GM19324 (cell line): ENCODE measurements around the gene EXOC7.
"Not testable (repeated sequence)": the region's sequence is repeated elsewhere in the genome, so short reads cannot be mapped to it uniquely, and the experiment has no call there.

Source experiments
- ATAC-seq: cut with Tn5 transposase; IDR thresholded peaks from one replicate; pipeline ENCODE4 v1.9.1; 2021; ENCODE audit warnings: mild to moderate bottlenecking, moderate library complexity; ENCODE audit not compliant: unreplicated experiment, low FRiP score

Gene EXOC7

GRCh38 chr17:76076765-76077583, 26.6 kb downstream of the EXOC7 start:
- no peak for ATAC-seq

- no peak for ATAC-seq
Observed at GRCh38 chr17:76076146-76076764, 27.3 kb downstream of the EXOC7 start.

- no peak for ATAC-seq
Observed at GRCh38 chr17:76075364-76076145, 28.0 kb downstream of the EXOC7 start.

- no peak for ATAC-seq
Observed at GRCh38 chr17:76074390-76075363, 28.9 kb downstream of the EXOC7 start, which contains the start of gene GALR2. Gene GALR2, plus strand, starts transcription at chr17:76074781. Its CDS starts 103 bp downstream, at chr17:76074884.

GRCh38 chr17:76072148-76072858, 31.3 kb downstream of the EXOC7 start, which contains the start of gene SRP68:
Gene SRP68, minus strand, starts transcription at chr17:76072517. Its CDS starts 26 bp downstream, at chr17:76072491.
- peak; percentile 93 for ATAC-seq

- peak; percentile 4 for ATAC-seq
Observed at GRCh38 chr17:76071531-76072147, 31.9 kb downstream of the EXOC7 start.

GRCh38 chr17:76065775-76066174, 37.8 kb downstream of the EXOC7 start:
- ATAC-seq: no peak

GRCh38 chr17:76063875-76064546, 39.6 kb downstream of the EXOC7 start:
- no peak for ATAC-seq

GRCh38 chr17:76058264-76058663, 45.3 kb downstream of the EXOC7 start:
- not testable (repeated sequence) for ATAC-seq

GRCh38 chr17:76056882-76057281, 46.7 kb downstream of the EXOC7 start:
- no peak for ATAC-seq

GRCh38 chr17:76054112-76054476, 49.5 kb downstream of the EXOC7 start:
- ATAC-seq: no peak

GRCh38 chr17:76053246-76054111, 50.1 kb downstream of the EXOC7 start:
- no peak for ATAC-seq

GRCh38 chr17:76051561-76051960, 52.0 kb downstream of the EXOC7 start:
- no peak for ATAC-seq

- no peak for ATAC-seq
Observed at GRCh38 chr17:76050538-76051467, 52.8 kb downstream of the EXOC7 start.

- no peak for ATAC-seq
Observed at GRCh38 chr17:76049836-76050537, 53.6 kb downstream of the EXOC7 start.

GRCh38 chr17:76049239-76049638, 54.3 kb downstream of the EXOC7 start:
- ATAC-seq: no peak
